SU-DHL-6 (cell line): ENCODE results near the gene CMTR1.

Source experiments
- CTCF ChIP-seq: fragments of 200-600 bp; sonication (generic); IDR thresholded peaks from one replicate; pipeline ENCODE4 v1.5.1; 2017; ENCODE audit warnings: antibody characterized with exemption, mild to moderate bottlenecking, low read length, moderate library complexity; ENCODE audit not compliant: insufficient read depth, poor library complexity, severe bottlenecking
- EZH2phosphoT487 ChIP-seq: fragments of 200-600 bp; sonication (generic), shearing (Covaris generic); conservative IDR thresholded peaks from 2 replicates; pipeline ENCODE4 v1.6.1; 2018; ENCODE audit warnings: mild to moderate bottlenecking, antibody characterized with exemption, low read length, moderate library complexity, mixed read lengths

GRCh38 chr6:37516920-37517405 lies 83.9 kb downstream of the CMTR1 start:
- TF ChIP-seq CTCF = no peak
- TF ChIP-seq EZH2phosphoT487 = no peak
